ENCODE measurements around the gene TRIM39. TPM values are rescaled to one million over a fixed set of nuclear protein-coding genes. Genes with fewer than 3 reads are reported as not detected.

TRIM39 gene
- total and polyA plus RNA-seq, 9 of the 15 experiments (the other 6 are each of a cell fraction or from before 2014, with no cell fraction given): 5.6 to 17.7 (median 12.8) TPM

GRCh38 chr6:30312266-30312665 is 14.5 kb upstream of the TRIM39 start (continued):
- TF ChIP-seq ZBTB11 (CRISPR knock-in tag; IDR thresholded peaks at IDR 0.05): no peak
- no peak for TF ChIP-seq ZNF57 (CRISPR knock-in tag; IDR thresholded peaks at IDR 0.05)
- no peak for TF ChIP-seq ARID2 (IDR thresholded peaks at IDR 0.05)
- TF ChIP-seq E2F8 (IDR thresholded peaks at IDR 0.05; ENCODE audit: low read depth, partially characterized antibody): no peak
- TF ChIP-seq MXD1 (CRISPR knock-in tag; IDR thresholded peaks at IDR 0.05; ENCODE audit: borderline replicate concordance, poor library complexity, severe bottlenecking): no peak
- no peak for TF ChIP-seq GATAD2B (IDR thresholded peaks at IDR 0.05; ENCODE audit: borderline replicate concordance)
